ENCODE measurements around the gene KCNJ11.

The KCNJ11 gene

DNA sequence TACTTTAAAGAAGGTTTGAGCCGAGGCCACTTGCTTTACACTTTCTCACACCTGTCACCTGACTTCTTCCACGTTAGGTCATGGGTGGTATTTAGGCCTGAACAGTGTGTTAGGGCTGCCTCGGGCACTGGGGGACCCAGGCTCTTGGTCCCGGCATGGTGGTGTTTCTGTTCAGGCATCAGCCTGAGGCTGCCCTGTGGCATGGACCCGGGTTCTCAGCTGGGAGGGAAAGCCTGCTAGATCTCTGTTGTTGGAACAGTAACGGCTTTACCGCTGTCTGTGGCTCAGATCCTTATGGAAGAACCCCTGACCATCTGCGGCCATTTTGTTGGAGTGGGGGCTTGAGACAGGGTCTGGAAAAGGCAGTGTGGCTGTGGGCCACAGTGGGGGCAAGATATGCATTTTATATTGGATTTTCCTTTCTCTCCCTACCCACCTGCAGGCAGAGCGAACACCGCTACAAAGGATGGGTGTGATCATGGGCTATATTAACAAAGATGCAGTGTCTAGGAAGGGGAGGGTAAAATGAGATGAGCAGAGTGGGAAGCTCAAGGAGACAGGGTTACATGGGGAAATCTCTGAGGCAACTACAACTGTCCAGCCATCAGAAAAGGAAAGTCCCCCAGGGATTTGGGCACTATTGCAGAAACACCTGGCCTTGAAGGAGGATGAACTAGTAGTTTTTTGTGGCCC lies 1.6 kb upstream of the KCNJ11 start:
- Mint-ChIP-seq H3K4me3 (peak overlapping the region; percentile 42 to 65), H3K4me1 (peaks cover 26 to 63% of the 10 kb centered on the region in 2 donors), H3K9me3 (no peaks in the 10 kb centered on the region), H3K27me3 (peaks cover 15 to 41% of the 10 kb centered on the region in 2 donors), H3K27ac (no peak overlapping the region), H3K36me3 (peaks cover 0 to 11% of the 10 kb centered on the region in 2 donors)
- ATAC-seq (replicated peaks) (no peak), DNase-seq (no peak)

DNA sequence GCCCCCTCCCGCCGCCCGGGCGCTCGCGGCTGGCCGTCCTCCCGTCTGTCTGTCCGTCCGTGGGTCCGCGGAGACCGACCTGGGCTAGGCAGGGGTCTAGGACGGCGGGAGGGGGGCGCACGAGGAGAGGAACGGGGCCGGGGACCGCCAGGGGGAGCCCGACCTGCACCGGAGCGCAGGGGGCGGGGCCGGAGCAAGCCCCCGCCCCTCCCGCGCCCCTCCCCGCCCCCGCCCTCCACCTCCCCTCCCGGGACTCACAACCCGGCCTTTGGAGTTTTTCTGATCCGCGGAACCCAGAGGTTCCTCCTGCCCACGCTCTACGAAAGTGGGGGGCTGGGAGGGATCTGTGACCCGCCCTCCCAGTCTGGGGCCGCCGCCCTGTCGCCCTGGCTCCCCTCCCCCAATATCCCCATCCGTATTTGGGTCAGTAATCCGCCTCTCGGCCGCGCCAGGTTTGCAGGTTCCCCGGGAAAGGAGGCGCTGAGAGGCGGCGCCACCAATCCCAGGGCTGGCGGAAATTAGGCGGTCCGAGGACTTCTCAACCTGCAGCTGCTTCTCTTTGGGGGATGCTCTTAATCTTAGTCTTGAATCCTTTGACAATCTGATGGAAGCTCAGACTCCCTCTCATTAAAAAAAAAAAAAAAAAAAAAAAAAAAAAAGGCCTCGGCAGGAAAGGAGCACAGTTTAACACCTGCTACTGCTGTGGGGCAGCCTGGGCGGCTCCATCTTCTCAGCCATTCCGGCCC lies 925 bp upstream of the KCNJ11 start:
- DNase-seq, result peak; percentile 49
- H3K4me1 Mint-ChIP-seq, result peaks cover 26 to 63% of the 10 kb centered on the region in 2 donors
- peak overlapping the region; percentile 62 for H3K27ac Mint-ChIP-seq
- H3K27me3 Mint-ChIP-seq, result peaks cover 15 to 48% of the 10 kb centered on the region in 2 donors
- peak overlapping the region; percentile 82 to 88 for H3K4me3 Mint-ChIP-seq
- H3K36me3 Mint-ChIP-seq, result peaks cover 1 to 14% of the 10 kb centered on the region in 2 donors
- peak; percentile 49 to 75 for ATAC-seq (replicated peaks)
- no peaks in the 10 kb centered on the region for H3K9me3 Mint-ChIP-seq

DNA sequence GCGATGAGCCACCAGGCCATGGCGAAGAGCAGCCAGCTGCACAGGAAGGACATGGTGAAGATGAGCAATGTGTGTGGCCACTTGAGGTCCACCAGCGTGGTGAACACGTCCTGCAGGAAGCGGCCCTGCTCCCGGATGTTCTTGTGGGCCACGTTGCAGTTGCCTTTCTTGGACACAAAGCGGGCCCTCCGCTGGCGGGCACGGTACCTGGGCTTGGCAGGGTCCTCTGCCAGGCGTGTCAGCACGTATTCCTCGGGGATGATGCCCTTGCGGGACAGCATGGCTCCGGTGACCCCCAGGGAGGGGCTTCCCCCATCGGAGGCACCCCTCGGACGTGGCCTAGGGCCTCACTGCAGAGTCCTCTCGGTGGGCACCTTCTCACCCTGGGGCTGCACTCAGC lies 648 bp downstream of the KCNJ11 start:
- H3K27ac Mint-ChIP-seq, result no peak overlapping the region
- H3K36me3 Mint-ChIP-seq, result peaks cover 1 to 14% of the 10 kb centered on the region in 2 donors

DNA sequence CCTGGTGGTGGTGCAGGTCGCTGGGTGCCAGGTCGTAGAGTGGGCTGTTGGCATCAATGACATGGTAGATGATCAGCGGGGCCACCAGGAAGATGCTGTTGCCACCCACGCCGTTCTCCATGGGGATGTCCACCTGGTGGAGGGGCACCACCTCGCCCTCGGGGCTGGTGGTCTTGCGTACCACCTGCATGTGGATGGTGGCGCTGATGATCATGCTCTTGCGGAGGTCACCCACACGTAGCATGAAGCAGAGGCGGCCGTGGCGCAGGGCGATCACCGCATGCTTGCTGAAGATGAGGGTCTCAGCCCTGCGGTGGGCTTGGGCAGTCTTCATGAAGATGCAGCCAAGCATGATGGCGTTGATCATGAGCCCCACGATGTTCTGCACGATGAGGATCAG lies 1.2 kb downstream of the KCNJ11 start:
- Mint-ChIP-seq H3K4me1 (peaks cover 26 to 63% of the 10 kb centered on the region in 2 donors), H3K9me3 (no peaks in the 10 kb centered on the region), H3K27me3 (peaks cover 15 to 49% of the 10 kb centered on the region in 2 donors), H3K27ac (peak overlapping the region; percentile 51), H3K36me3 (peaks cover 1 to 15% of the 10 kb centered on the region in 2 donors), H3K4me3 (peak overlapping the region in 1 of 2 donors; percentile 39)
- ATAC-seq (replicated peaks) (no peak), DNase-seq (no peak)

More for the DNA sequence above, 648 bp downstream of the KCNJ11 start:
- Mint-ChIP-seq H3K4me1 (peaks cover 26 to 63% of the 10 kb centered on the region in 2 donors), H3K27me3 (peaks cover 15 to 49% of the 10 kb centered on the region in 2 donors), H3K4me3 (peak overlapping the region in 1 of 2 donors; percentile 82), H3K9me3 (no peaks in the 10 kb centered on the region)
- DNase-seq, result no peak
- ATAC-seq (replicated peaks), result no peak

DNA sequence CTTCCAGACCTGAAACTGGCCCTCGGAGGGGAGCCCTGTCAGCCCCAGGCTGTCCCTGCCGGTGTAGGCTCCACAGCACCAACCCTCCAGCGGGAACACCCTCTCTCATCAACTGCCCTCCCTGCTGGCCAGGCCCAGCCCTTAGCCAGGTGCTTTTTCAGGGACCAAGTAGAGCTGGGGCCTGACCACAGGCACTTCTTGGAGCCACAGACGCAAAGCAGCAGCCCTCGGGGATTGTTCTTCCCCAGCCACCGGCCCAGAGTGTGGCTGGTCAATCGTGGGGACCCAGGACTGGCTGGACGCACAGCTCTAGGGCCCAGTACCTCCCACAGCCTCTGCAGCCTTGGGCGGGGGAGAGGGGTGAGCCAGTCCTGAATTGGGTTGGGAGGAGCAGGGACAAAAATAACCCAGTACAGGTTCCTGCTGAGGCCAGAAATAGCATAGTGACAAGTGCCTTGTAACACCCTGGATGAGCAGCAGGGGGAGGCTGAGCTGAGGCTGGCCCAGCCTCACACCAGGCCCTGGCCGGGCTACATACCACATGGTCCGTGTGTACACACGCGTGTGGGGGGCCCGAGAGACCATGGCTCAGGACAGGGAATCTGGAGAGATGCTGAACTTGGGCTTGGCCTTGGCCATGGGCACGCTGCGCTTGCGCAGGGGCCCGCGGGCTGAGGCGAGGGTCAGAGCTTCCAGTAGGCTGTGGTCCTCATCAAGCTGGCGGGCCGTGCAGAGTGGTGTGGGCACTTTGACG lies 2.0 kb downstream of the KCNJ11 start:
- no peak for DNase-seq
- peak overlapping the region; percentile 5 for H3K27ac Mint-ChIP-seq
- peaks cover 15 to 49% of the 10 kb centered on the region in 2 donors for H3K27me3 Mint-ChIP-seq
- H3K4me1 Mint-ChIP-seq, result peaks cover 22 to 58% of the 10 kb centered on the region in 2 donors
- peak overlapping the region; percentile 53 to 54 for H3K4me3 Mint-ChIP-seq
- no peaks in the 10 kb centered on the region for H3K9me3 Mint-ChIP-seq
- peak; percentile 49 to 66 for ATAC-seq (replicated peaks)
- H3K36me3 Mint-ChIP-seq, result peaks cover 1 to 18% of the 10 kb centered on the region in 2 donors

DNA sequence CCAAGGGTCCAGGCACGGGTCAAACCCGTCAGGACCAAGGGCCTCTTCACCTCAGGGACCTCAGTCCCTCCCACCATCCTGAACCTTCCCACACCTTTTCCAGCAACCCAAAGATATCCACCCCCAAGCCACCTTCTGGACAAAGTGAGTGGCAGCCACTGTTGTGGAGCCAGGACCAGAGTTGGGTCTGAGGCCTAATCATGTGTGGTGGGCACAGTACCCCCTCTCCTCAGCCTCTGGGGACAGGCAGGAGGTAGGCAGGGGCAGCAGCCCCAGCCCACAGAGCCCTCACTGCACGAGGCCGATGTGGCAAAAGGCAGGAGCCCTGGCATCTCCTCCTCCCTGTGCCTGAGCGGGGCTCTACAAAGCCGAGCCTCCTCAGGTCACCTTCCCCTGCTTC lies 2.5 kb downstream of the KCNJ11 start:
- ATAC-seq (replicated peaks) (no peak), DNase-seq (no peak)
- no peak overlapping the region for H3K27ac Mint-ChIP-seq
- peaks cover 17 to 52% of the 10 kb centered on the region in 2 donors for H3K4me1 Mint-ChIP-seq
- no peaks in the 10 kb centered on the region for H3K9me3 Mint-ChIP-seq
- H3K27me3 Mint-ChIP-seq, result peaks cover 15 to 44% of the 10 kb centered on the region in 2 donors
- peak overlapping the region; percentile 53 to 54 for H3K4me3 Mint-ChIP-seq
- H3K36me3 Mint-ChIP-seq, result peaks cover 3 to 18% of the 10 kb centered on the region in 2 donors

DNA sequence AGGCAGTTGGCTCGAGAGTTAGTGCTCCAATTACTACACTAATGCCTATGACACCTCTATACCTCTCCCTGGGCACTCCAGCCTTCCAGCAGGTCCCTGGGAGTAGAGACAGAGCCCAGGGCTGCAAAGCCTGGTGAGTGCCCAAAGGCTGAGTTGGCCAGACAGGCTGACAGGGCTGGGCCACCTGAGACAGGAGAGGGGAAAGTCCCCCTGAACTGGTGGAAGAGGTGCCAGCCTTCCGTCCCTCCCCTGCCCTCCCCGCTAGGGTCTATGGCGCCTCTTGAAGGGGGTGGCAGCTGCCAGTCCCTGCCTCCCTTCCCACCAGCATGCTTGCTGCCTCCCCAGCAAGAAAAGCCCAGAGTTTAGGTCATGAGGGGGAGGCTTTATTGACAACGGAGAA lies 3.0 kb downstream of the KCNJ11 start:
- Mint-ChIP-seq H3K4me1 (peaks cover 17 to 50% of the 10 kb centered on the region in 2 donors), H3K4me3 (peak overlapping the region; percentile 39 to 54), H3K27ac (no peak overlapping the region), H3K36me3 (peaks cover 4 to 18% of the 10 kb centered on the region in 2 donors), H3K27me3 (peaks cover 15 to 44% of the 10 kb centered on the region in 2 donors), H3K9me3 (no peaks in the 10 kb centered on the region)
- DNase-seq (no peak), ATAC-seq (replicated peaks) (no peak)

DNA sequence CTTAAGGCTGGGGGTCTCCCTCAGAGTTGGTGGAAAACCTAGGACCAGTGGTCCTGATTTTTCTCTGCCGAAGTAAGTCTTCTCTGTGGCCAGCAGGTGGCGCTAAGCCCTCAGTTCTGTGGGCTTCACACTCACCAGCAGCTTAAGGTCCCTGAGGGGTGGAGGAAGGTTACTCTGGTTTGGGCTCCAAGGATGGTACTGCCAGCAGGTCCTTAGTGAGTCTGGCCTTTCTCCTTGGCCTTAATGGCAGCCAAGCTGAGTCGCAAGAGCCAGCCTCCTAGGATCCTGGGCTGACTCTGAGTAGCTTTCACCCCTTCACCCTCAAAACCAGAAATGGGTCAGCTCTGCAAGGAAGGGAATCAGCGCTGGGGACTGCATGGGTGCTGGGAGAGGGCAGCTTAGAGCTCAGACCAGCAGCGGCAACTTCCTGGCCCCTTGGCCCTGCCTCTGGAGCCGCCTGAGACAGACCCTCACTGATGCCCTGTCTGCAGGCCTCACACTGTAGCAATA lies 4.4 kb downstream of the KCNJ11 start:
- Mint-ChIP-seq H3K27me3 (peaks cover 15 to 33% of the 10 kb centered on the region in 2 donors), H3K9me3 (no peaks in the 10 kb centered on the region), H3K36me3 (peaks cover 7 to 18% of the 10 kb centered on the region in 2 donors), H3K4me3 (no peak overlapping the region), H3K27ac (no peak overlapping the region), H3K4me1 (peaks cover 12 to 36% of the 10 kb centered on the region in 2 donors)
- DNase-seq, result peak; percentile 48
- peak; percentile 71 for ATAC-seq (replicated peaks)

DNA sequence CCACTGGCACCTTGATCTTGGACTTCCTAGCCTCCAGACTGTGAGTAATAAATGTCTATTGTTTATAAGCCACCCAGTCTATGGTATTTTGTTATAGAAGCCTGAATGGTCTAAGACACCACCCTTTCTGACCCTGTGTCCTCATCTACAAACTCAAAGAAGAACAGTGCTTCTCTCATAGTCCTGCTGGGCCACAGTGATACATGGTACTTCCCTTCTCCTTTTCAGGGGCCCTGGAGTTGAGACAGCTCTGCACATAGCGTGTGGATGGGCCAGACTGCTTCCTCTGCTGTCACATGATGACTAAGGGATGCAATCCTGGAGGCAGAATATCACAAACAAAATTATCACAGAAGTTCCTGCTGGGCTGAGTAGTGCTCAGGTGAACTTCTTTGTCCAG lies 5.0 kb downstream of the KCNJ11 start:
- H3K27me3 Mint-ChIP-seq, result peaks cover 11 to 29% of the 10 kb centered on the region in 2 donors
- no peak overlapping the region for H3K4me3 Mint-ChIP-seq
- H3K27ac Mint-ChIP-seq, result no peak overlapping the region
- ATAC-seq (replicated peaks) (peak; percentile 3 to 9), DNase-seq (no peak)
- H3K36me3 Mint-ChIP-seq, result peaks cover 9 to 20% of the 10 kb centered on the region in 2 donors
- peaks cover 8 to 30% of the 10 kb centered on the region in 2 donors for H3K4me1 Mint-ChIP-seq
- peaks cover under 1 to 1% of the 10 kb centered on the region in 2 donors for H3K9me3 Mint-ChIP-seq

DNA sequence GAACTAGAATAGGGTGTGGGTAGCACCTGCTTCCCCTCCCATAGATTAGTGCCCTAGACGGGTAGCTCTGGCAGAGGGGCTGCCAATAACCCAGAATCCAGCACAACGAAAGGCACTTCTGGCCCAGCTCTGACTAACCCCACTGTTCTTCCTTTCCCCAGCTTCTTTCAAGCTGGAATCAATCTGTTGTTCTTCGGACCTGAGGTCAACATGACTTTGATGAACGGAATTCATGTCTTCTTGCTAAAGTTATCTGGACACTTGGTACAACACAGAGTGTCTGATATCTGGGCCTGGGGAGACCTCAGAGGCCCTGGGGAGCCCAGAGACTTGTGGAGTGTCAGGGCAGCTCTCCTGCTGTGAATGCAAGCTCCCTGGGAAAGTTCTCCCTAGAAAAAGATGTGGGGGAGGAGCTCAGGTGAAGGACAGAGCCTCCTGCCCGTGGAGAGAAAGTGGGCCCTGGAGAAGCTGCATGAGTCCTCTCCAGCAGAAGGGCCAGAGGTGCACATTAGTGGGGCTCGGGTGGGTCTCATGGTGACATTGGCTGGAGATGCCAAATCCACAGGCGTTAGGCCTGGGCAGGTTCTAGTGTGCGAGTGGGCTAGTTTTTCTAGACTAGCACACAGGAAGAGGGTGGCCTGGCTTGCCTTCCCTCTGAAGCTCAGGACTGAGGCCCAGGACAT lies 6.3 kb downstream of the KCNJ11 start:
- Mint-ChIP-seq H3K36me3 (peaks cover 11 to 17% of the 10 kb centered on the region in 2 donors), H3K4me3 (no peak overlapping the region), H3K9me3 (peaks cover 1 to 4% of the 10 kb centered on the region in 2 donors), H3K4me1 (peaks cover 6 to 17% of the 10 kb centered on the region in 2 donors), H3K27ac (no peak overlapping the region), H3K27me3 (peaks cover 2 to 22% of the 10 kb centered on the region in 2 donors)
- DNase-seq, result no peak
- no peak for ATAC-seq (replicated peaks)

DNA sequence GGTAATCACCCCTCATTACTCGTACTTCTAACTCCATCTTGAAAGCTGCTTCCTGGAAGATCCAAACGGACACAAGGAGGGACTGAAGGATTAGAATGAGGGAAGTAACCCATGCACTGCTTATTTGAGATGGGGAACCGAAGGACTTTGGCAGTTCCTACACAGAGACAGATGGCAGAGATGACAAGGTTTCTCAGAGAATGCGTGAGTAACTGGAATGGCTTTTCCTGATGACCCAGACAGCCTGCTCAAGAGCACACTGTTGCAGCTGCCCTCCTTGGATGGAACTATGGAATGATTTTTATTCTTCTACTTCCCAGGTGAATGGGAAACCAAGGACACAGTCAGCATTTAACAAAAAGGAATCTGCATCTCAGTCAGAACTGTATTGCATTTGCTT lies 7.3 kb downstream of the KCNJ11 start:
- no peak overlapping the region for H3K27ac Mint-ChIP-seq
- peaks cover 15 to 18% of the 10 kb centered on the region in 2 donors for H3K36me3 Mint-ChIP-seq
- DNase-seq (no peak), ATAC-seq (replicated peaks) (no peak)
- peaks cover 0 to 13% of the 10 kb centered on the region in 2 donors for H3K27me3 Mint-ChIP-seq
- no peak overlapping the region for H3K4me3 Mint-ChIP-seq
- peaks cover 1 to 4% of the 10 kb centered on the region in 2 donors for H3K9me3 Mint-ChIP-seq
- peaks cover 1 to 7% of the 10 kb centered on the region in 2 donors for H3K4me1 Mint-ChIP-seq

DNA sequence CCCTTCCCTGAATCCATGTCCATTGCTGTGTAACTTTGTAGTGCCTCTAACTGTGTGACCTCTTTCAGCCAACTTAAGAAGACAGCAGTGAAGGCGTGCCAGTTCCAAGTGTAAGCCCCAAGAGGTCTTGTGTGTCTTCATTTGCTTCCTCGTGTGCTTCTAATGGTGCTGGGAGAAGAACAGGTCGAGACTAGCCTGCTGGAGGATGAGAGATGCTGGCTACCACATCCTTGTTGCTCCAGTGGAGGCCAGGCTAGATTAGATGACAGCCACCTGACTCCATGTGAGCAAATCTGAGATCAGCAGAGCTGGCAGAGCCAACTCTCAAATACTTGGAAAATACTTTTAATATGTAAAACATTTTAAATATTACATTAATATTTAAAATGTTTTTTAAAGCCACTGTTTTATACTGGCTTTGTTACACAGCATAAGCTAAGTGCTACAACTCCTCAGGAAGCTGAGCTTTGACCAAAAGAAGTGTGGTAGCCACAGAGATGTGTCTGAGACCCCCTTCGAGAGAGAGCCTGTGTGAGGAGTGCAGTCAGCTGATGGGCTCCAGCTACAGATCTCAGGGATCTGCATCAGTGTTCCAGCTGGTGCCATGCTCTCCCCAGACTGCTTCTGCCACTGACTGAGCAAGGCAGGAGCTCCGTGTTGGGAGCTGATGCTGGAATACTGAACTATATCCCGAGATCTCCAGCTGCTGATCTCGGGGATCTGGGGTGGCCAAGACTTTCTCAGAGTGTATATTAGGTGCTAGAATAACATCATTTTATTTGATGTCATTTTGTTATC lies 8.9 kb downstream of the KCNJ11 start:
- DNase-seq (no peak), ATAC-seq (replicated peaks) (no peak)
- Mint-ChIP-seq H3K27ac (no peak overlapping the region), H3K27me3 (peaks cover 0 to 3% of the 10 kb centered on the region in 2 donors), H3K36me3 (peaks cover 19 to 20% of the 10 kb centered on the region in 2 donors), H3K4me1 (no peaks in the 10 kb centered on the region), H3K4me3 (no peak overlapping the region), H3K9me3 (peaks cover 1 to 4% of the 10 kb centered on the region in 2 donors)

DNA sequence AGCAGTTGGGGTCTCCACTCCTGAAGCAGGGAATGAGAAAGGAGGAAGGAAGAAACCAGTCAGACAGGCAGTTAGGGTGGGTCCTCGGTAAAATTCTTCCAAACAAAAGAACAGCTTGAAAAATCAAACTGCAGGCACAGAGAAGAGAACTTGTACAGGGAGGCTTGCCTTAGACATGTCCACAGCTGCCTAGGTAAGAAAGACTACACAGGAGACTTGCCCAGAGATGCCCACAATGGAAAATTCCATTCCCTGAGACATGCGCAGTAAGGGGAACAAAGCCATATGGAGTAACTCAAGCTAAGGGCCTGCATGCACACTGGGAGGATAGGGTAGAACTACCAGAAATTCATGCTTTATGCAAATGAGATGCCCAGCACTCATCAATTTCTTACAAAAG lies 9.8 kb downstream of the KCNJ11 start:
- peaks cover 3 to 4% of the 10 kb centered on the region in 2 donors for H3K9me3 Mint-ChIP-seq
- H3K36me3 Mint-ChIP-seq, result peaks cover 26 to 27% of the 10 kb centered on the region in 2 donors
- no peaks in the 10 kb centered on the region for H3K27me3 Mint-ChIP-seq
- no peak overlapping the region for H3K4me3 Mint-ChIP-seq
- ATAC-seq (replicated peaks), result no peak
- no peak for DNase-seq
- no peaks in the 10 kb centered on the region for H3K4me1 Mint-ChIP-seq
- H3K27ac Mint-ChIP-seq, result no peak overlapping the region
